Parathyroid adenoma (tissue), 2 donors: ENCODE measurements around the gene WNT7B.

Source experiments
- H2AFZ ChIP-seq: fragments of 300-600 bp; sonication (generic); one replicate; pipeline ENCODE4 v1.7.0; 2017; ENCODE audit warnings: antibody characterized with exemption, mild to moderate bottlenecking
- H3K27ac ChIP-seq: fragments of 300-600 bp; sonication (generic); one replicate; pipeline ENCODE4 v1.7.0; 2017
- H3K27me3 ChIP-seq: fragments of 300-600 bp; sonication (generic); one replicate; pipeline ENCODE4 v1.7.0; 2017; ENCODE audit warnings: low read length; ENCODE audit not compliant: control insufficient read depth, insufficient read depth
- H3K36me3 ChIP-seq: fragments of 300-600 bp; sonication (generic); one replicate; pipeline ENCODE4 v1.7.0; 2017; ENCODE audit warnings: low read length; ENCODE audit not compliant: control insufficient read depth, insufficient read depth
- H3K4me1 ChIP-seq: fragments of 300-600 bp; sonication (generic); one replicate; pipeline ENCODE4 v1.7.0; 2017; ENCODE audit warnings: control low read depth
- H3K4me2 ChIP-seq: fragments of 300-600 bp; sonication (generic); one replicate; pipeline ENCODE4 v1.7.0; 2017; ENCODE audit warnings: low read length
- H3K4me3 ChIP-seq: fragments of 300-600 bp; sonication (generic); one replicate; pipeline ENCODE4 v1.7.0; 2017; ENCODE audit warnings: low read depth, low read length
- H3K79me2 ChIP-seq: fragments of 300-600 bp; sonication (generic); one replicate; pipeline ENCODE4 v1.7.0; 2017; ENCODE audit warnings: control low read depth
- H3K9ac ChIP-seq: fragments of 300-600 bp; sonication (generic); one replicate; pipeline ENCODE4 v1.7.0; 2017; ENCODE audit warnings: mild to moderate bottlenecking
- H3K9me3 ChIP-seq: fragments of 300-600 bp; sonication (generic); one replicate; pipeline ENCODE4 v1.7.0; 2017; ENCODE audit warnings: low read length; ENCODE audit not compliant: control insufficient read depth
- TF ChIP-seq, protein P1 (sequence below): fragments of 300-600 bp; sonication (generic); IDR thresholded peaks from one replicate; pipeline ENCODE4 v1.7.0; 2017; ENCODE audit warnings: antibody characterized with exemption, mild to moderate bottlenecking
- donor health status: primary hyperparathyroidism.

The WNT7B gene

DNA sequence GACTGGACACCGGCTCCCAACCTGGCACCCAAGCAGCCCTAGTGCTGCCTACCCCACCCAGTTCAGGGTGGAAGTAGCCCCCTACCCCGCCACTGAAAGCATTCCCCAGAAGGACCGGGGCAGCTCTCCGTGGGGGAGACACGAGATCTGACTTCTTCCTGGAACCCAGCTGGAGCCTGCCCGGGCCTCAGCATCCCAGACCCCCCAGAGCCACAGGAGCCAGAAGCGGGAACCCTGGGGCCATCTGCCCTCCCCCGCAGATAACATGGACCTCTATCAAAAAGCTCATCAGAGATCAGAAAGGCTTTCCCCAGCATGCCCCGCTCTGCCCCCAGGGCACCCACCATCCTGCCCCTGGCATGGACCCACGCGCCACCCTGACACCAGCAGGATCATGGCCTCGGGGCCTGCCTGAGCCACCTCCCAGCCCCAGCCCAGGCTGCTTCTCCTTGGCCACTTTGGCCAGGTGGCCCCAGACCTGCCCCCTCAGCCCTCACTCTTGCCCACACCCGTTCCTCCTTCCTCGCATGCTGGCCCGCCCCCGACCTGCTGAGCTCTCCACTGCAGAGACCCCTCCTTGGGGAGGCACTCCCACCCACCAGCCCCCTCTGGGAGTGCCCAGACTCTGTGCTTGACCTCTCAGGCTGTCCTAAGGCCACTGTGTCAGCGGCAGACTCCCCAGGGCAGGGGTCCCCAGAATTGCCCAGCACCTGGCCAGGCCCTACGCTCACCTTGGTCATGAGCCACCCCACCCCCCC lies 17.1 kb downstream of the WNT7B start:
- no peaks in the 10 kb centered on the region for H3K79me2 ChIP-seq
- no peaks in the 10 kb centered on the region for H3K36me3 ChIP-seq
- no peak overlapping the region for H3K4me2 ChIP-seq
- H3K4me3 ChIP-seq = no peak overlapping the region
- H3K9ac ChIP-seq = no peak overlapping the region
- no peak overlapping the region for H2AFZ ChIP-seq
- H3K4me1 ChIP-seq = no peaks in the 10 kb centered on the region
- TF ChIP-seq, protein P1, sequence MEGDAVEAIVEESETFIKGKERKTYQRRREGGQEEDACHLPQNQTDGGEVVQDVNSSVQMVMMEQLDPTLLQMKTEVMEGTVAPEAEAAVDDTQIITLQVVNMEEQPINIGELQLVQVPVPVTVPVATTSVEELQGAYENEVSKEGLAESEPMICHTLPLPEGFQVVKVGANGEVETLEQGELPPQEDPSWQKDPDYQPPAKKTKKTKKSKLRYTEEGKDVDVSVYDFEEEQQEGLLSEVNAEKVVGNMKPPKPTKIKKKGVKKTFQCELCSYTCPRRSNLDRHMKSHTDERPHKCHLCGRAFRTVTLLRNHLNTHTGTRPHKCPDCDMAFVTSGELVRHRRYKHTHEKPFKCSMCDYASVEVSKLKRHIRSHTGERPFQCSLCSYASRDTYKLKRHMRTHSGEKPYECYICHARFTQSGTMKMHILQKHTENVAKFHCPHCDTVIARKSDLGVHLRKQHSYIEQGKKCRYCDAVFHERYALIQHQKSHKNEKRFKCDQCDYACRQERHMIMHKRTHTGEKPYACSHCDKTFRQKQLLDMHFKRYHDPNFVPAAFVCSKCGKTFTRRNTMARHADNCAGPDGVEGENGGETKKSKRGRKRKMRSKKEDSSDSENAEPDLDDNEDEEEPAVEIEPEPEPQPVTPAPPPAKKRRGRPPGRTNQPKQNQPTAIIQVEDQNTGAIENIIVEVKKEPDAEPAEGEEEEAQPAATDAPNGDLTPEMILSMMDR = no peak
- H3K27me3 ChIP-seq = no peaks in the 10 kb centered on the region
- no peaks in the 10 kb centered on the region for H3K9me3 ChIP-seq
- no peak overlapping the region for H3K27ac ChIP-seq

DNA sequence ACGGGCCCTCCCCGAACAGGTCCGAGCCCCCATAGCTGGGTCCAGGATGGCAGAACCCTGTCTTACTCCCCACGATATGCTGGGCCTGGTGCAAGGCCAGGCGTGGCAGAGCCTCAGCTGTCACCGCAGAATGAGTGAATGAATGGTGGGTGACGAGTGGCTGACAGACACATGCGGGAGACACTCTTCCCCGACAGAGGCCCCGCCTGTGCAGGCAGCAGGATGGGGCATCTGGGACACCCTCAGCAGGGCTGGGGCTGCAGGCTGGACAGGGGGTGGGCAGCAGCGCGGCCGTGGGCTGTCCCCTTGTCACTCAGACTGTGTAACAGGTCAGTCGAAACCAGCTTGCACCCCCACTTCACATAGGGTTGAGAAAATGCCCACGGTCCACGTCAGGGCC lies 18.0 kb downstream of the WNT7B start:
- no peak overlapping the region for H3K9ac ChIP-seq
- no peak overlapping the region for H3K4me2 ChIP-seq
- no peak overlapping the region for H3K4me3 ChIP-seq
- no peak overlapping the region for H3K27ac ChIP-seq
- H3K27me3 ChIP-seq = no peaks in the 10 kb centered on the region
- H3K4me1 ChIP-seq = no peaks in the 10 kb centered on the region
- no peaks in the 10 kb centered on the region for H3K79me2 ChIP-seq
- H2AFZ ChIP-seq = no peak overlapping the region
- TF ChIP-seq, protein P1 = no peak
- H3K9me3 ChIP-seq = no peaks in the 10 kb centered on the region
- no peaks in the 10 kb centered on the region for H3K36me3 ChIP-seq

DNA sequence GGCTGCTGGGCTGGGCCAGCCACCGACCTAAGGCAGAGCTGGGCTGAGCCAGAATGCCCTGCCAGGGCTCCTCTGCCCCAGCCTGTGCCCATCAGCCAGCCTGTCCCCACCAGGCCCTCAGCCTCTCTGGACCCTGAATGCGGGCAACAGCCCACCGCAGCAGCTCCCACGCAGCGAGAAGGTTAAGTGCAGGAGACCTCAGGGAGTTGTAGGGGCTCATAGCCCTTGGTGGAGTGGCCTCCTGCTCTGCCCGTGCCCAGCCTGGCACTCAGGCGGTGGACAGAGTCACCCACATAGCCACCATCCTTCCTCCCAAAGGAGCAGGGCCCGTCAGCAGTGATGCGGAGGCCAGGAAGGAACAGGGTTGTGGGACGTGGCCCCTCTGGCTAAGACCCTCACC lies 19.1 kb downstream of the WNT7B start:
- TF ChIP-seq, protein P1 = no peak
- no peaks in the 10 kb centered on the region for H3K4me1 ChIP-seq
- no peaks in the 10 kb centered on the region for H3K79me2 ChIP-seq
- no peak overlapping the region for H2AFZ ChIP-seq
- H3K9ac ChIP-seq = no peak overlapping the region
- no peak overlapping the region for H3K4me2 ChIP-seq
- H3K27ac ChIP-seq = no peak overlapping the region
- H3K4me3 ChIP-seq = no peak overlapping the region
- no peaks in the 10 kb centered on the region for H3K36me3 ChIP-seq
- no peaks in the 10 kb centered on the region for H3K9me3 ChIP-seq
- H3K27me3 ChIP-seq = no peaks in the 10 kb centered on the region

DNA sequence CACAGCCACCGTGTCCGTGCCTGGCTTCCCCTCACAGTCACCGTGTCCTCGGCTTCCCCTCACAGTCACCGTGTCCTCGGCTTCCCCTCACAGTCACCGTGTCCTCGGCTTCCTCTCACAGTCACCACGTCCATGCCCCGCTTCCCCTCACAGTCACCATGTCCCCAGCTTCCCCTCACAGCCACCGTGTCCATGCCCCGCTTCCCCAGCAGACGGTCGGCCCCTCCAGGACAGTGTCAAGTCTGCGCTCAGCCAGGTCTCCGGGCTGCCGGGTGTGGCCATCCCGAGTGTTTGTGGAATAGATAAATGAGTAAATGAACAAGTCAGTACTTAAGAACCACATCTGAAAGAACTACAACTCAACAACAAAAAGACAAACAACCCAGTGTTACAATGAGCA lies 23.8 kb downstream of the WNT7B start:
- Histone ChIP-seq H3K4me1 (no peaks in the 10 kb centered on the region), H3K36me3 (no peaks in the 10 kb centered on the region), H3K79me2 (no peaks in the 10 kb centered on the region), H2AFZ (no peak overlapping the region), H3K4me3 (no peak overlapping the region), H3K9me3 (no peaks in the 10 kb centered on the region), H3K27ac (no peak overlapping the region), H3K4me2 (no peak overlapping the region), H3K27me3 (no peaks in the 10 kb centered on the region), H3K9ac (no peak overlapping the region)
- TF ChIP-seq, protein P1 = no peak

DNA sequence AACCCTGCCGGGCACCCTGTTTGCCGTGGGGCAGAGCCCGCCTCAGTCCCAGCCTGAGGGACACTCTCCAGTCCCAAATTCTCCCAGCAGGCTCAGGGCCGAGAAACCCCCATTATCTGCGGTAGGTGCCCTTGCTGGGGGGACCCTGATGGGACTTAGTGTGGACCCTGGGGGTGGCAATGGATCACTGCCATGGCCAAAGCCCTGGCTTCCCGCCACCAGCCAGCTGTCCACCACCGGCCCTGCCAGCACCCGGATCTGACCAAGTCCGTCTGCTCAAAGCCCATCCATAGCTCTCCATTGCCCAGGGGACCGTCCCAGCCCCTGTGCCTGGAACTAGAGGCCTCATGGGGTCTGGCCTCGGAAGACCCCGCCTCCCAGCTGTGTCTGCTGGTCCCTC lies 24.4 kb downstream of the WNT7B start:
- H3K9me3 ChIP-seq = no peaks in the 10 kb centered on the region
- no peak overlapping the region for H2AFZ ChIP-seq
- H3K4me3 ChIP-seq = no peak overlapping the region
- no peak overlapping the region for H3K4me2 ChIP-seq
- TF ChIP-seq, protein P1 = no peak
- H3K9ac ChIP-seq = no peak overlapping the region
- H3K36me3 ChIP-seq = no peaks in the 10 kb centered on the region
- no peaks in the 10 kb centered on the region for H3K27me3 ChIP-seq
- no peak overlapping the region for H3K27ac ChIP-seq
- no peaks in the 10 kb centered on the region for H3K4me1 ChIP-seq
- no peaks in the 10 kb centered on the region for H3K79me2 ChIP-seq
